ENCODE measurements around the gene ERMP1. TPM values are rescaled to one million over a fixed set of nuclear protein-coding genes. Genes with fewer than 3 reads are reported as not detected.

The ERMP1 gene
- total RNA-seq, 1 experiment from 2014 or later: 34.7 TPM

- DNase-seq: peak; percentile 77 to 84
Measured at GRCh38 chr9:5838884-5839571, 6.1 kb upstream of the ERMP1 start.

GRCh38 chr9:5835808-5836207 is 2.9 kb upstream of the ERMP1 start:
- H3K36me3 Mint-ChIP-seq (ENCODE audit: insufficient read depth, unreplicated experiment): peaks cover 6% of the 10 kb centered on the region
- H3K9me3 Mint-ChIP-seq (ENCODE audit: unreplicated experiment): no peaks in the 10 kb centered on the region
- H3K4me1 Mint-ChIP-seq (ENCODE audit: low read depth, unreplicated experiment): peaks cover 28% of the 10 kb centered on the region
- no peak overlapping the region for H3K4me3 Mint-ChIP-seq (ENCODE audit: unreplicated experiment)
- no TSS peak for BruUV-seq (replicated peaks)
- ChIA-PET POLR2A (no interaction called here), CTCF (no interaction called here)
- no peak for TF ChIP-seq CTCF (IDR thresholded peaks at IDR 0.05; ENCODE audit: insufficient read depth in 1 of 2, low read depth in 1 of 2, low read length in 1 of 2, severe bottlenecking in 1 of 2, unreplicated experiment in 1 of 2)
- peak overlapping the region; percentile 27 for H3K27ac Mint-ChIP-seq (ENCODE audit: unreplicated experiment)
- intact Hi-C loops (cut with micrococcal nuclease; ENCODE audit: unreplicated experiment): no loop called here
- Histone ChIP-seq H3K27me3 (replicated peaks; ENCODE audit: control insufficient read depth, insufficient read depth, low read length) (no peaks in the 10 kb centered on the region), H3K9me3 (no peaks in the 10 kb centered on the region), H3K4me3 (ENCODE audit: low read depth, low read length) (no peak overlapping the region), H3K4me1 (peaks cover 20% of the 10 kb centered on the region), H3K36me3 (ENCODE audit: control insufficient read depth, insufficient read depth, low read length) (no peaks in the 10 kb centered on the region)
- H3K27me3 Mint-ChIP-seq (ENCODE audit: insufficient read depth, unreplicated experiment): no peaks in the 10 kb centered on the region
- no peak for DNase-seq

More at GRCh38 chr9:5838884-5839571, 6.1 kb upstream of the ERMP1 start:
- BruUV-seq (replicated peaks): no TSS peak
- Histone ChIP-seq H3K27me3 (replicated peaks; ENCODE audit: control insufficient read depth, insufficient read depth, low read length) (no peaks in the 10 kb centered on the region), H3K4me3 (ENCODE audit: low read depth, low read length) (no peak overlapping the region), H3K36me3 (ENCODE audit: control insufficient read depth, insufficient read depth, low read length) (no peaks in the 10 kb centered on the region), H3K4me1 (peaks cover 28% of the 10 kb centered on the region), H3K9me3 (no peaks in the 10 kb centered on the region)
- H3K27ac Mint-ChIP-seq (ENCODE audit: unreplicated experiment): peak overlapping the region; percentile 86
- intact Hi-C loops (cut with micrococcal nuclease; ENCODE audit: unreplicated experiment): no loop called here
- ChIA-PET CTCF (no interaction called here), POLR2A (no interaction called here)
- H3K36me3 Mint-ChIP-seq (ENCODE audit: insufficient read depth, unreplicated experiment): peaks cover 14% of the 10 kb centered on the region
- no peaks in the 10 kb centered on the region for H3K27me3 Mint-ChIP-seq (ENCODE audit: insufficient read depth, unreplicated experiment)
- TF ChIP-seq CTCF (IDR thresholded peaks at IDR 0.05; ENCODE audit: insufficient read depth in 1 of 2, low read depth in 1 of 2, low read length in 1 of 2, severe bottlenecking in 1 of 2, unreplicated experiment in 1 of 2): no peak
- no peaks in the 10 kb centered on the region for H3K9me3 Mint-ChIP-seq (ENCODE audit: unreplicated experiment)
- no peak overlapping the region for H3K4me3 Mint-ChIP-seq (ENCODE audit: unreplicated experiment)
- peaks cover 27% of the 10 kb centered on the region for H3K4me1 Mint-ChIP-seq (ENCODE audit: low read depth, unreplicated experiment)

GRCh38 chr9:5834214-5834613 is 1.3 kb upstream of the ERMP1 start:
- no peaks in the 10 kb centered on the region for H3K36me3 ChIP-seq (ENCODE audit: control insufficient read depth, insufficient read depth, low read length)
- ChIA-PET CTCF (no interaction called here), POLR2A (no interaction called here)
- Mint-ChIP-seq H3K4me1 (ENCODE audit: low read depth, unreplicated experiment) (peaks cover 28% of the 10 kb centered on the region), H3K4me3 (ENCODE audit: unreplicated experiment) (peak overlapping the region; percentile 53), H3K27me3 (ENCODE audit: insufficient read depth, unreplicated experiment) (no peaks in the 10 kb centered on the region), H3K9me3 (ENCODE audit: unreplicated experiment) (no peaks in the 10 kb centered on the region), H3K36me3 (ENCODE audit: insufficient read depth, unreplicated experiment) (peaks cover 6% of the 10 kb centered on the region), H3K27ac (ENCODE audit: unreplicated experiment) (no peak overlapping the region)
- peaks cover 13% of the 10 kb centered on the region for H3K4me1 ChIP-seq
- intact Hi-C loops (cut with micrococcal nuclease; ENCODE audit: unreplicated experiment): no loop called here
- H3K9me3 ChIP-seq: no peaks in the 10 kb centered on the region
- DNase-seq: no peak
- no peak for TF ChIP-seq CTCF (IDR thresholded peaks at IDR 0.05; ENCODE audit: insufficient read depth in 1 of 2, low read depth in 1 of 2, low read length in 1 of 2, severe bottlenecking in 1 of 2, unreplicated experiment in 1 of 2)
- no peaks in the 10 kb centered on the region for H3K27me3 ChIP-seq (replicated peaks; ENCODE audit: control insufficient read depth, insufficient read depth, low read length)
- no TSS peak for BruUV-seq (replicated peaks)
- H3K4me3 ChIP-seq (ENCODE audit: low read depth, low read length): no peak overlapping the region

Data from Caco-2 (cell line).